ENCODE data around the gene MUC2.

The MUC2 gene

GRCh38 chr11:1078191-1078601 is 3.5 kb downstream of the MUC2 start:
- no peak for TF ChIP-seq Cebpa-rat (IDR thresholded peaks at IDR 0.05)
- Histone ChIP-seq H3K9me3 (replicated peaks in 1 of 11) (no peaks in the 10 kb centered on the region), H3K4me3 (no peak overlapping the region), H3K36me3 (no peaks in the 10 kb centered on the region), H4K20me1 (no peaks in the 10 kb centered on the region; a peak in 2 of 22 replicates), H3K27ac (no peak overlapping the region), H3K9ac (no peak overlapping the region), H3K27me3 (no peaks in the 10 kb centered on the region), H3K4me2 (no peak overlapping the region), H3K4me1 (peaks cover 6 to 16% (median 13%) of the 10 kb centered on the region in 10 experiments)

- Histone ChIP-seq H3K27me3 (no peaks in the 10 kb centered on the region), H4K20me1 (peaks cover 0 to 6% (median 0%) of the 10 kb centered on the region in 11 experiments; a peak in 2 of 22 replicates), H3K4me1 (no peaks in the 10 kb centered on the region), H3K27ac (no peak overlapping the region), H3K36me3 (no peaks in the 10 kb centered on the region), H3K4me2 (no peak overlapping the region), H3K9me3 (replicated peaks in 1 of 11) (no peaks in the 10 kb centered on the region), H3K9ac (no peak overlapping the region), H3K4me3 (no peak overlapping the region)
- TF ChIP-seq Cebpa-rat (IDR thresholded peaks at IDR 0.05) = no peak
Measured at GRCh38 chr11:1081601-1082311, 7.1 kb downstream of the MUC2 start.

- H3K9me3 ChIP-seq (replicated peaks in 1 of 11) = no peaks in the 10 kb centered on the region
- peaks cover 0 to 6% (median 0%) of the 10 kb centered on the region in 11 experiments; a peak in 2 of 22 replicates for H4K20me1 ChIP-seq
- H3K36me3 ChIP-seq = no peaks in the 10 kb centered on the region
- H3K27me3 ChIP-seq = no peaks in the 10 kb centered on the region
- H3K9ac ChIP-seq = no peak overlapping the region
- no peak overlapping the region for H3K27ac ChIP-seq
- no peak for TF ChIP-seq Cebpa-rat (IDR thresholded peaks at IDR 0.05)
- no peak overlapping the region for H3K4me3 ChIP-seq
- H3K4me1 ChIP-seq = no peaks in the 10 kb centered on the region
- no peak overlapping the region for H3K4me2 ChIP-seq
Measured at GRCh38 chr11:1082346-1082727, 7.7 kb downstream of the MUC2 start.

- Histone ChIP-seq H3K9me3 (replicated peaks in 1 of 11) (no peaks in the 10 kb centered on the region), H3K36me3 (no peaks in the 10 kb centered on the region), H3K4me2 (no peak overlapping the region), H4K20me1 (peaks cover 0 to 6% (median 0%) of the 10 kb centered on the region in 11 experiments; a peak in 2 of 22 replicates), H3K9ac (no peak overlapping the region), H3K27ac (no peak overlapping the region), H3K27me3 (no peaks in the 10 kb centered on the region), H3K4me3 (no peak overlapping the region), H3K4me1 (no peaks in the 10 kb centered on the region)
- no peak for TF ChIP-seq Cebpa-rat (IDR thresholded peaks at IDR 0.05)
Measured at GRCh38 chr11:1082728-1083620, 8.3 kb downstream of the MUC2 start.

- no peaks in the 10 kb centered on the region for H3K36me3 ChIP-seq
- no peaks in the 10 kb centered on the region for H3K4me1 ChIP-seq
- H3K27ac ChIP-seq = no peak overlapping the region
- H3K9me3 ChIP-seq (replicated peaks in 1 of 11) = no peaks in the 10 kb centered on the region
- H3K4me3 ChIP-seq = no peak overlapping the region
- H3K9ac ChIP-seq = no peak overlapping the region
- peaks cover 0 to 6% (median 0%) of the 10 kb centered on the region in 11 experiments; a peak in 1 of 22 replicates for H4K20me1 ChIP-seq
- H3K27me3 ChIP-seq = no peaks in the 10 kb centered on the region
- no peak overlapping the region for H3K4me2 ChIP-seq
- TF ChIP-seq Cebpa-rat (IDR thresholded peaks at IDR 0.05) = no peak
Measured at GRCh38 chr11:1083621-1084551, 9.2 kb downstream of the MUC2 start.

DNA sequence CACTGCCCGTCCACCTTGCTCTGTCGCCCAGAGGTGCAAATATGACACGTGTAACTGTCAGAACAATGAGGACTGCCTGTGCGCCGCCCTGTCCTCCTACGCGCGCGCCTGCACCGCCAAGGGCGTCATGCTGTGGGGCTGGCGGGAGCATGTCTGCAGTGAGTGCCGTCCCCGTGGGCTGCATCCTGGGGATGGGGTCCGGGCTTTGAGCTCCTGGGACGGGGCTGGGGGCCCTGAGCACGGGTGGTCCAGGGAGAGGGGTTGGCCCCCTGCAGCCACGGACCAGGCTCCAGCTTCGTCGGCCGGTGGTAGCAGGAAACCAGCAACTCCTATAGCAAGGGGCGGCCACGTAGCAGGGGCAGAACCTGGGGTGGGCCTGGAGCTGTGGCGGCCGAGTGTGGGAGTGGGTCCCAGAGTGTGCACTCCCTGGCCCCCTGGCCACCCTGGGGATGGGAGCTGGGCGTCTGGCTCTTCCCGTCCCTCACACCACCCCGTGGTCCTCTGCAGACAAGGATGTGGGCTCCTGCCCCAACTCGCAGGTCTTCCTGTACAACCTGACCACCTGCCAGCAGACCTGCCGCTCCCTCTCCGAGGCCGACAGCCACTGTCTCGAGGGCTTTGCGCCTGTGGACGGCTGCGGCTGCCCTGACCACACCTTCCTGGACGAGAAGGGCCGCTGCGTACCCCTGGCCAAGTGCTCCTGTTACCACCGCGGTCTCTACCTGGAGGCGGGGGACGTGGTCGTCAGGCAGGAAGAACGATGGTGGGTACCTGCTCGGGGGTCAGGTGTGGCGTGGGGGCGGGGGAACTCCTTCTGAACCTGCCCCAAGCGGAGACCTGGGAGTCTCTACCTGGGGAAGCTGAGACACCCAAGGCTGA is 10.1 kb downstream of the MUC2 start:
- H3K4me2 ChIP-seq = no peak overlapping the region
- no peak overlapping the region for H3K9ac ChIP-seq
- H3K27ac ChIP-seq = no peak overlapping the region
- no peaks in the 10 kb centered on the region for H3K9me3 ChIP-seq (replicated peaks in 1 of 11)
- H3K27me3 ChIP-seq = no peaks in the 10 kb centered on the region
- H3K4me3 ChIP-seq = no peak overlapping the region
- no peaks in the 10 kb centered on the region for H3K36me3 ChIP-seq
- peaks cover 0 to 6% (median 0%) of the 10 kb centered on the region in 11 experiments; a peak in 1 of 22 replicates for H4K20me1 ChIP-seq
- no peaks in the 10 kb centered on the region for H3K4me1 ChIP-seq
- no peak for TF ChIP-seq Cebpa-rat (IDR thresholded peaks at IDR 0.05)

- H3K9me3 ChIP-seq (replicated peaks in 1 of 11) = no peaks in the 10 kb centered on the region
- no peaks in the 10 kb centered on the region for H3K27me3 ChIP-seq
- no peaks in the 10 kb centered on the region for H3K36me3 ChIP-seq
- no peak overlapping the region for H3K9ac ChIP-seq
- no peak for TF ChIP-seq Cebpa-rat (IDR thresholded peaks at IDR 0.05)
- H3K4me1 ChIP-seq = no peaks in the 10 kb centered on the region
- peaks cover 0 to 6% (median 0%) of the 10 kb centered on the region in 11 experiments; a peak in 1 of 22 replicates for H4K20me1 ChIP-seq
- H3K27ac ChIP-seq = no peak overlapping the region
- no peak overlapping the region for H3K4me3 ChIP-seq
- no peak overlapping the region for H3K4me2 ChIP-seq
Measured at GRCh38 chr11:1085440-1086170, 10.9 kb downstream of the MUC2 start.
